Measurements from ENCODE around the gene FAM221B. TPM values are rescaled to one million over a fixed set of nuclear protein-coding genes. Genes with fewer than 3 reads are reported as not detected.

Gene FAM221B
- polyA plus RNA-seq, 3 donors = 0.03 TPM; not detected in 2

GRCh38 chr9:35774907-35775635 is 53.5 kb downstream of the FAM221B start:
- WGBS, 3 donors = 38 to 78% (median 43%) methylated on average over 7 of the region's 7 CpGs
- H3K27ac ChIP-seq (ENCODE audit: low read depth, low read length) = no peak overlapping the region

- WGBS, 3 donors = 45 to 75% (median 63%) methylated on average over 3 of the region's 3 CpGs
- H3K27ac ChIP-seq (ENCODE audit: low read depth, low read length) = no peak overlapping the region
These were observed 56.6 kb downstream of the FAM221B start for GRCh38 chr9:35771943-35772342.

- no peak overlapping the region for H3K27ac ChIP-seq (ENCODE audit: low read depth, low read length)
- WGBS, 3 donors = 8 to 26% (median 16%) methylated on average over 1 of the region's 1 CpG
These were observed 57.0 kb downstream of the FAM221B start for GRCh38 chr9:35771534-35771933.

GRCh38 chr9:35771075-35771433 is 57.5 kb downstream of the FAM221B start:
- WGBS, 3 donors = 11 to 14% (median 13%) methylated on average over 4 of the region's 4 CpGs
- H3K27ac ChIP-seq (ENCODE audit: low read depth, low read length) = no peak overlapping the region

- H3K27ac ChIP-seq (ENCODE audit: low read depth, low read length) = no peak overlapping the region
- WGBS, 3 donors = 90 to 100% (median 94%) methylated on average over 1 of the region's 1 CpG
These were observed 58.8 kb downstream of the FAM221B start for GRCh38 chr9:35769763-35770162.

GRCh38 chr9:35767458-35767857 is 61.1 kb downstream of the FAM221B start:
- 90 to 100% (median 95%) methylated on average over 1 of the region's 1 CpG for WGBS, 3 donors
- no peak overlapping the region for H3K27ac ChIP-seq (ENCODE audit: low read depth, low read length)

- WGBS, 3 donors = 84 to 91% (median 91%) methylated on average over 2 of the region's 2 CpGs
- no peak overlapping the region for H3K27ac ChIP-seq (ENCODE audit: low read depth, low read length)
These were observed 61.5 kb downstream of the FAM221B start for GRCh38 chr9:35766997-35767396.

Other genes starting within 250 kb of the FAM221B start
- gene TESK1, start 223.5 kb downstream of the FAM221B start, polyA plus RNA-seq = 10 to 100 TPM; 22.6 to 98.7 (median 59.2) TPM
- 1 to 10 TPM; 1.7 to 3.0 (median 1.8) TPM for gene CD72, start 210.3 kb downstream of the FAM221B start, polyA plus RNA-seq
- gene SIT1, start 177.8 kb downstream of the FAM221B start, polyA plus RNA-seq = 1 to 10 TPM in 2 of 3 donors, under 1 TPM in 1; 0.58 to 3.3 (median 1.0) TPM
- 10 to 100 TPM in 2 of 3 donors, not detected in 1; 37.0 to 41.8 TPM for gene RMRP, start 170.7 kb downstream of the FAM221B start, polyA plus RNA-seq
- 100 to 1,000 TPM in 1 of 3 donors, 10 to 100 TPM in 2; 35.5 to 121 (median 54.4) TPM for gene CCDC107, start 170.4 kb downstream of the FAM221B start, polyA plus RNA-seq
- under 1 TPM; 0.22 to 0.82 (median 0.66) TPM for gene ARHGEF39, start 163.5 kb downstream of the FAM221B start, polyA plus RNA-seq
- 10 to 100 TPM in 1 of 3 donors, 1 to 10 TPM in 2; 2.2 to 45.4 (median 7.4) TPM for gene CA9, start 154.8 kb downstream of the FAM221B start, polyA plus RNA-seq
- gene TPM2, start 138.8 kb downstream of the FAM221B start, polyA plus RNA-seq = 100 to 1,000 TPM in 2 of 3 donors, 10 to 100 TPM in 1; 59.0 to 552 (median 253) TPM
- 100 to 1,000 TPM in 2 of 3 donors, 10 to 100 TPM in 1; 72.4 to 310 (median 201) TPM for gene TLN1, start 96.5 kb downstream of the FAM221B start, polyA plus RNA-seq
- gene CREB3, start 96.1 kb downstream of the FAM221B start, polyA plus RNA-seq = 10 to 100 TPM; 23.1 to 37.0 (median 33.0) TPM
- 10 to 100 TPM; 24.0 to 48.8 (median 36.8) TPM for gene GBA2, start 79.5 kb downstream of the FAM221B start, polyA plus RNA-seq
- gene RGP1, start 79.4 kb downstream of the FAM221B start, polyA plus RNA-seq = 10 to 100 TPM in 1 of 3 donors, 1 to 10 TPM in 2; 7.3 to 16.0 (median 9.9) TPM
- under 1 TPM in 2 of 3 donors, not detected in 1; 0.30 to 1.00 TPM for gene MSMP, start 74.5 kb downstream of the FAM221B start, polyA plus RNA-seq
- 10 to 100 TPM in 2 of 3 donors, 1 to 10 TPM in 1; 4.9 to 27.1 (median 18.3) TPM for gene NPR2, start 37.1 kb downstream of the FAM221B start, polyA plus RNA-seq
- under 1 TPM; 0.78 to 0.90 (median 0.80) TPM for gene SPAG8, start 16.5 kb downstream of the FAM221B start, polyA plus RNA-seq
- 100 to 1,000 TPM in 1 of 3 donors, 10 to 100 TPM in 2; 54.7 to 111 (median 63.3) TPM for gene HINT2, start 13.7 kb downstream of the FAM221B start, polyA plus RNA-seq
- gene TMEM8B, start 496 bp upstream of the FAM221B start, polyA plus RNA-seq = 1 to 10 TPM; 4.5 to 5.6 (median 5.1) TPM
- gene OR13J1, start 41.7 kb upstream of the FAM221B start, polyA plus RNA-seq = not detected
- gene HRCT1, start 77.5 kb upstream of the FAM221B start, polyA plus RNA-seq = 1 to 10 TPM; 3.6 to 9.4 (median 4.1) TPM
- 10 to 100 TPM in 2 of 3 donors, 1 to 10 TPM in 1; 1.5 to 16.9 (median 14.6) TPM for gene SPAAR, start 80.8 kb upstream of the FAM221B start, polyA plus RNA-seq
- gene OR2S2, start 129.4 kb upstream of the FAM221B start, polyA plus RNA-seq = not detected
- 10 to 100 TPM in 1 of 3 donors, 1 to 10 TPM in 2; 1.6 to 11.5 (median 7.4) TPM for gene RECK, start 208.2 kb upstream of the FAM221B start, polyA plus RNA-seq